Measurements from ENCODE around the gene MRPL10.
A peak's percentile ranks its signal among the peaks of the same experiment; 100 is the strongest.

Gene MRPL10

GRCh38 chr17:47851764-47852112, 20.4 kb upstream of the MRPL10 start:
- Histone ChIP-seq H2BK12ac (ENCODE audit: low read length) (no peak overlapping the region), H3K18ac (ENCODE audit: low read length) (no peak overlapping the region), H3K4me1 (ENCODE audit: control insufficient read depth in 2 of 2, insufficient read depth in 1 of 2, low read depth in 1 of 2, low read length in 2 of 2) (peaks cover 7 to 14% of the 10 kb centered on the region in 2 donors), H3K14ac (ENCODE audit: low read length) (no peak overlapping the region), H2BK15ac (ENCODE audit: low read length) (no peak overlapping the region), H3K23ac (ENCODE audit: low read depth, low read length, poor library complexity) (no peak overlapping the region), H2BK5ac (ENCODE audit: low read length) (no peak overlapping the region), H4K8ac (ENCODE audit: low read depth, low read length) (no peak overlapping the region), H2AK5ac (ENCODE audit: low read depth, low read length) (no peak overlapping the region), H3K9me3 (replicated peaks in 1 of 2; ENCODE audit: control insufficient read depth in 2 of 2, insufficient read depth in 1 of 2, low read depth in 1 of 2, low read length in 2 of 2) (peaks cover 3 to 4% of the 10 kb centered on the region in 2 donors), H2AFZ (ENCODE audit: low read length) (no peak overlapping the region), H3K27me3 (ENCODE audit: control insufficient read depth in 3 of 3, insufficient read depth in 3 of 3, low read depth in 1 of 3, low read length in 3 of 3) (peaks cover 50 to 99% (median 91%) of the 10 kb centered on the region in 3 experiments), H3K27ac (replicated peaks; ENCODE audit: low read length) (no peak overlapping the region), H2BK120ac (ENCODE audit: low read depth, low read length) (no peak overlapping the region), H3K36me3 (replicated peaks in 1 of 2; ENCODE audit: control insufficient read depth in 2 of 2, insufficient read depth in 2 of 2, low read length in 2 of 2) (no peaks in the 10 kb centered on the region), H3K79me1 (ENCODE audit: low read depth, low read length) (no peaks in the 10 kb centered on the region), H3K4ac (ENCODE audit: low read length) (no peak overlapping the region), H3K4me2 (ENCODE audit: insufficient read depth, low read length, poor library complexity, severe bottlenecking) (no peak overlapping the region), H3K4me3 (ENCODE audit: low read length in 2 of 2) (peak overlapping the region in 1 of 2 donors; percentile 38), H4K91ac (ENCODE audit: low read depth, low read length, poor library complexity) (no peak overlapping the region), H3K9ac (ENCODE audit: low read depth, low read length, poor library complexity) (no peak overlapping the region)
- DNase-seq (ENCODE audit: low spot score), result no peak
- no CpG with 5 or more reads among the region's 11 CpGs for WGBS, 2 donors (ENCODE audit: extremely low coverage in 2 of 2, insufficient read length in 2 of 2, insufficient replicate concordance in 1 of 2)

GRCh38 chr17:47850692-47851573, 19.6 kb upstream of the MRPL10 start, which contains the start of gene SP6:
Gene SP6, minus strand, starts transcription at chr17:47851163. Its CDS starts 2,734 bp downstream, at chr17:47848429.
- H2BK12ac ChIP-seq (ENCODE audit: low read length), result peak within 1 kb of the TSS; percentile 10
- no peaks in the 10 kb centered on the region for H3K79me1 ChIP-seq (ENCODE audit: low read depth, low read length)
- H3K4me2 ChIP-seq (ENCODE audit: insufficient read depth, low read length, poor library complexity, severe bottlenecking), result peak within 1 kb of the TSS; percentile 75
- no peaks in the 10 kb centered on the region for H3K36me3 ChIP-seq (replicated peaks in 1 of 2; ENCODE audit: control insufficient read depth in 2 of 2, insufficient read depth in 2 of 2, low read length in 2 of 2)
- peaks cover 52 to 99% (median 95%) of the 10 kb centered on the region in 3 experiments for H3K27me3 ChIP-seq (ENCODE audit: control insufficient read depth in 3 of 3, insufficient read depth in 3 of 3, low read depth in 1 of 3, low read length in 3 of 3)
- peak within 1 kb of the TSS; percentile 77 for H3K23ac ChIP-seq (ENCODE audit: low read depth, low read length, poor library complexity)
- H3K9ac ChIP-seq (ENCODE audit: low read depth, low read length, poor library complexity), result peak within 1 kb of the TSS; percentile 74
- peak within 1 kb of the TSS; percentile 86 for H3K18ac ChIP-seq (ENCODE audit: low read length)
- no peak within 1 kb of the TSS for H4K91ac ChIP-seq (ENCODE audit: low read depth, low read length, poor library complexity)
- peak within 1 kb of the TSS; percentile 17 for H3K14ac ChIP-seq (ENCODE audit: low read length)
- no CpG with 5 or more reads among the region's 71 CpGs for WGBS, 2 donors (ENCODE audit: extremely low coverage in 2 of 2, insufficient read length in 2 of 2, insufficient replicate concordance in 1 of 2)
- no peak within 1 kb of the TSS for H2BK5ac ChIP-seq (ENCODE audit: low read length)
- no peak within 1 kb of the TSS for H4K8ac ChIP-seq (ENCODE audit: low read depth, low read length)
- H3K4ac ChIP-seq (ENCODE audit: low read length), result no peak within 1 kb of the TSS
- no peak within 1 kb of the TSS for H2BK15ac ChIP-seq (ENCODE audit: low read length)
- H2BK120ac ChIP-seq (ENCODE audit: low read depth, low read length), result no peak within 1 kb of the TSS
- H2AK5ac ChIP-seq (ENCODE audit: low read depth, low read length), result peak within 1 kb of the TSS; percentile 48
- no peak within 1 kb of the TSS for H3K27ac ChIP-seq (replicated peaks; ENCODE audit: low read length)
- peak within 1 kb of the TSS; percentile 10 to 69 for H3K4me3 ChIP-seq (ENCODE audit: low read length in 2 of 2)
- H3K4me1 ChIP-seq (ENCODE audit: control insufficient read depth in 2 of 2, insufficient read depth in 1 of 2, low read depth in 1 of 2, low read length in 2 of 2), result peaks cover 9 to 14% of the 10 kb centered on the region in 2 donors
- H3K9me3 ChIP-seq (replicated peaks in 1 of 2; ENCODE audit: control insufficient read depth in 2 of 2, insufficient read depth in 1 of 2, low read depth in 1 of 2, low read length in 2 of 2), result peaks cover 3 to 4% of the 10 kb centered on the region in 2 donors
- DNase-seq (ENCODE audit: low spot score), result peak; percentile 65
- H2AFZ ChIP-seq (ENCODE audit: low read length), result peak within 1 kb of the TSS; percentile 85

- Histone ChIP-seq H3K23ac (ENCODE audit: low read depth, low read length, poor library complexity) (no peak overlapping the region), H3K4me1 (ENCODE audit: control insufficient read depth in 2 of 2, insufficient read depth in 1 of 2, low read depth in 1 of 2, low read length in 2 of 2) (peaks cover 9 to 14% of the 10 kb centered on the region in 2 donors), H2AFZ (ENCODE audit: low read length) (peak overlapping the region; percentile 85), H3K79me1 (ENCODE audit: low read depth, low read length) (no peaks in the 10 kb centered on the region), H4K91ac (ENCODE audit: low read depth, low read length, poor library complexity) (no peak overlapping the region), H2BK5ac (ENCODE audit: low read length) (no peak overlapping the region), H3K4ac (ENCODE audit: low read length) (no peak overlapping the region), H3K9me3 (replicated peaks in 1 of 2; ENCODE audit: control insufficient read depth in 2 of 2, insufficient read depth in 1 of 2, low read depth in 1 of 2, low read length in 2 of 2) (peaks cover 3 to 4% of the 10 kb centered on the region in 2 donors), H4K8ac (ENCODE audit: low read depth, low read length) (no peak overlapping the region), H3K18ac (ENCODE audit: low read length) (no peak overlapping the region), H3K9ac (ENCODE audit: low read depth, low read length, poor library complexity) (peak overlapping the region; percentile 74), H2AK5ac (ENCODE audit: low read depth, low read length) (peak overlapping the region; percentile 23), H3K4me3 (ENCODE audit: low read length in 2 of 2) (no peak overlapping the region), H2BK12ac (ENCODE audit: low read length) (no peak overlapping the region), H2BK15ac (ENCODE audit: low read length) (no peak overlapping the region), H3K27me3 (ENCODE audit: control insufficient read depth in 3 of 3, insufficient read depth in 3 of 3, low read depth in 1 of 3, low read length in 3 of 3) (peaks cover 52 to 99% (median 94%) of the 10 kb centered on the region in 3 experiments), H3K14ac (ENCODE audit: low read length) (no peak overlapping the region), H3K4me2 (ENCODE audit: insufficient read depth, low read length, poor library complexity, severe bottlenecking) (peak overlapping the region; percentile 75), H2BK120ac (ENCODE audit: low read depth, low read length) (no peak overlapping the region), H3K36me3 (replicated peaks in 1 of 2; ENCODE audit: control insufficient read depth in 2 of 2, insufficient read depth in 2 of 2, low read length in 2 of 2) (no peaks in the 10 kb centered on the region), H3K27ac (replicated peaks; ENCODE audit: low read length) (no peak overlapping the region)
- no CpG with 5 or more reads among the region's 9 CpGs for WGBS, 2 donors (ENCODE audit: extremely low coverage in 2 of 2, insufficient read length in 2 of 2, insufficient replicate concordance in 1 of 2)
- DNase-seq (ENCODE audit: low spot score), result no peak
Observed at GRCh38 chr17:47850373-47850691, 19.0 kb upstream of the MRPL10 start.

- Histone ChIP-seq H3K9me3 (replicated peaks in 1 of 2; ENCODE audit: control insufficient read depth in 2 of 2, insufficient read depth in 1 of 2, low read depth in 1 of 2, low read length in 2 of 2) (peaks cover 3 to 4% of the 10 kb centered on the region in 2 donors), H3K9ac (ENCODE audit: low read depth, low read length, poor library complexity) (no peak overlapping the region), H2AFZ (ENCODE audit: low read length) (no peak overlapping the region), H3K27ac (replicated peaks; ENCODE audit: low read length) (no peak overlapping the region), H3K23ac (ENCODE audit: low read depth, low read length, poor library complexity) (peak overlapping the region; percentile 57), H3K79me1 (ENCODE audit: low read depth, low read length) (no peaks in the 10 kb centered on the region), H3K14ac (ENCODE audit: low read length) (no peak overlapping the region), H3K36me3 (replicated peaks in 1 of 2; ENCODE audit: control insufficient read depth in 2 of 2, insufficient read depth in 2 of 2, low read length in 2 of 2) (no peaks in the 10 kb centered on the region), H2BK120ac (ENCODE audit: low read depth, low read length) (no peak overlapping the region), H3K4ac (ENCODE audit: low read length) (no peak overlapping the region), H3K18ac (ENCODE audit: low read length) (peak overlapping the region; percentile 80), H3K4me3 (ENCODE audit: low read length in 2 of 2) (no peak overlapping the region), H2AK5ac (ENCODE audit: low read depth, low read length) (peak overlapping the region; percentile 82), H3K4me1 (ENCODE audit: control insufficient read depth in 2 of 2, insufficient read depth in 1 of 2, low read depth in 1 of 2, low read length in 2 of 2) (peaks cover 14 to 18% of the 10 kb centered on the region in 2 donors), H2BK5ac (ENCODE audit: low read length) (no peak overlapping the region), H2BK12ac (ENCODE audit: low read length) (no peak overlapping the region), H4K8ac (ENCODE audit: low read depth, low read length) (no peak overlapping the region), H2BK15ac (ENCODE audit: low read length) (no peak overlapping the region), H3K27me3 (ENCODE audit: control insufficient read depth in 3 of 3, insufficient read depth in 3 of 3, low read depth in 1 of 3, low read length in 3 of 3) (peaks cover 47 to 98% (median 85%) of the 10 kb centered on the region in 3 experiments), H4K91ac (ENCODE audit: low read depth, low read length, poor library complexity) (no peak overlapping the region), H3K4me2 (ENCODE audit: insufficient read depth, low read length, poor library complexity, severe bottlenecking) (no peak overlapping the region)
- no CpG with 5 or more reads among the region's 23 CpGs for WGBS, 2 donors (ENCODE audit: extremely low coverage in 2 of 2, insufficient read length in 2 of 2, insufficient replicate concordance in 1 of 2)
- DNase-seq (ENCODE audit: low spot score), result no peak
Observed at GRCh38 chr17:47848198-47848513, 16.8 kb upstream of the MRPL10 start.

Measured in neuronal stem cell (in vitro differentiated cells).